Measurements from ENCODE around the gene SESN3.
"Not testable (repeated sequence)": the region's sequence is repeated elsewhere in the genome, so short reads cannot be mapped to it uniquely, and the experiment has no call there.

SESN3 gene

GRCh38 chr11:95231127-95231880, at the start of gene SESN3:
SESN3 (minus strand) TSS chr11:95231202; CDS start chr11:95230860, 342 bp downstream.
- DNase-seq (ENCODE audit: low spot score), result peak; percentile 95

GRCh38 chr11:95279921-95280868, 49.2 kb upstream of the SESN3 start:
- no peak for DNase-seq (ENCODE audit: low spot score)

- no peak for DNase-seq (ENCODE audit: low spot score)
Observed at GRCh38 chr11:95277868-95278267, 46.9 kb upstream of the SESN3 start.

- DNase-seq (ENCODE audit: low spot score), result no peak
Observed at GRCh38 chr11:95276139-95276538, 45.1 kb upstream of the SESN3 start.

GRCh38 chr11:95273618-95274017, 42.6 kb upstream of the SESN3 start:
- DNase-seq (ENCODE audit: low spot score), result not testable (repeated sequence)

- DNase-seq (ENCODE audit: low spot score), result no peak
Observed at GRCh38 chr11:95269036-95269819, 38.2 kb upstream of the SESN3 start.

GRCh38 chr11:95268391-95268790, 37.4 kb upstream of the SESN3 start:
- DNase-seq (ENCODE audit: low spot score), result no peak

GRCh38 chr11:95267601-95268213, 36.7 kb upstream of the SESN3 start:
- no peak for DNase-seq (ENCODE audit: low spot score)

GRCh38 chr11:95266751-95267374, 35.9 kb upstream of the SESN3 start:
- DNase-seq (ENCODE audit: low spot score), result peak; percentile 33

GRCh38 chr11:95264881-95265280, 33.9 kb upstream of the SESN3 start:
- no peak for DNase-seq (ENCODE audit: low spot score)

GRCh38 chr11:95262994-95263765, 32.2 kb upstream of the SESN3 start:
- no peak for DNase-seq (ENCODE audit: low spot score)

- no peak for DNase-seq (ENCODE audit: low spot score)
Observed at GRCh38 chr11:95257456-95257971, 26.5 kb upstream of the SESN3 start.

- DNase-seq (ENCODE audit: low spot score), result no peak
Observed at GRCh38 chr11:95256321-95256779, 25.3 kb upstream of the SESN3 start.

- DNase-seq (ENCODE audit: low spot score), result no peak
Observed at GRCh38 chr11:95255251-95256145, 24.5 kb upstream of the SESN3 start.

- no peak for DNase-seq (ENCODE audit: low spot score)
Observed at GRCh38 chr11:95254716-95255115, 23.7 kb upstream of the SESN3 start.

- DNase-seq (ENCODE audit: low spot score), result peak; percentile 92
Observed at GRCh38 chr11:95254131-95254704, 23.2 kb upstream of the SESN3 start.

- DNase-seq (ENCODE audit: low spot score), result no peak
Observed at GRCh38 chr11:95253141-95253540, 22.1 kb upstream of the SESN3 start.

GRCh38 chr11:95252586-95252985, 21.6 kb upstream of the SESN3 start:
- no peak for DNase-seq (ENCODE audit: low spot score)

GRCh38 chr11:95251896-95252295, 20.9 kb upstream of the SESN3 start:
- DNase-seq (ENCODE audit: low spot score), result not testable (repeated sequence)
